ENCODE results near the gene MAF.

Gene MAF

DNA sequence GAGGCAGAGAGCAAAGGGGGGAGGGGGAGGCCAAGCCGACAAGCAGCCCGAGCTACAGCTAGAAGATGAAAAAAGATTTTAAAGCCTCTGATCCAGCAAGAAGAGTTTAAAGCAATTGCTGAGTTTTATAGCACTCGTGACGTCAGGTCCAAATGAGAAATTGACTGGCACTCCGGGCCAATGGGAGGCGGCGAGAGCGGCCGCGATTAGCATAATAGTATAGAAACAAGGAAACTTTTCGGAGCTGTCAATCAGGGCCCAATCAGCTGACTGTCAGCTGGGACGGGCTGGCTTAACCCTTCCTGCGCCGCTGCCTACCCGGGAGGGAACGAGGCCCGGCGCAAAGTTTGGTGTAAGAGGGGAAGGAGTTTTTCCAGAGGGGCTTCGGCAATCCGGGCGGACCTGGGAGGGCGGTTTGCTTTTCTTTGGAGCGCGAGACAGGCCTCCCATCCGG is at the start of gene MAF:
MAF (minus strand) TSS at position 100 of the 454 bp plus-strand sequence. CDS start 835 bp downstream, outside the sequence.
- DNase-seq, result no peak

- no peak for DNase-seq
These were observed 48.3 kb upstream of the MAF start for GRCh38 chr16:79648826-79649225.

DNA sequence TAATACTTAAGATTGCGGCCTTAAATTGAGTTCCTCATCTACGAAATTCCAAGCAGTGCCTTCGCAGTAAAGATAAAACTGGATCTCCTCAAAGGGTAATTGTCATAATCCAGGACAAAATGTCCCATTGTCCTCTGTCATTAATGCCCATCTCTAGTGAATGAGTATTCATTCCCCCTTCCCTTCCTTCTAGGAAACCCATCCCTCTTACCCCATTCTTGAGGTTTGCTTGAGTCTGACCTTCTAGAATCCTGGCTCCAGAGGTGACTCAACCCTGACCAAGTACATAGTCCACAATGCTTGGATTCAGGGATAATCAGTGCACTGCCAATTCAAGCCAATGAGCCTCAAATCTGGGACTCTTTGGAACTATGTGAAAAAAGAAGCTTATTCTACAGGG is 47.0 kb upstream of the MAF start:
- DNase-seq, result no peak

- DNase-seq, result no peak
These were observed 45.2 kb upstream of the MAF start for GRCh38 chr16:79645701-79646100.

- no peak for DNase-seq
These were observed 44.6 kb upstream of the MAF start for GRCh38 chr16:79644971-79645667.

DNA sequence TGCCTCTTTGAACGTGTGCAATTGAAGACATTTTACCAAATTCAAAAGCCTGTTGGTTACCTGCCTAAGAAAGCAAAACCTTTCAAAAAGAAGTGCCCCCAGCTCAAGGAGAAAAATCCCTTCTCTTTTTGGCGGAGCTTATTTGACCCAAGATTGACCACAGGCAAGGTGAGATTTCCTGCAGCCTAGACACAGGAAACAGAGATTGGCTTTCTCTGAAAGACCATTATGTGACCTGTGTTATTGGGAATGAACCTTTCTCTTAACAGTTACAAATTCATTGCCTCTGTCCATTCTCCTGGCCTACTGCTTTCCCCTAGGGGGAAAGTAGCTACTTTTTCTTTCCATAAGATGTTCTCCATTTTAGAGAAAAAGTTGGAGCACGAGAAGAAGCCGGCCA is 42.1 kb upstream of the MAF start:
- DNase-seq, result no peak

- DNase-seq, result no peak
These were observed 40.2 kb upstream of the MAF start for GRCh38 chr16:79640513-79641360.

GRCh38 chr16:79639576-79640311 is 39.2 kb upstream of the MAF start:
- DNase-seq, result no peak

GRCh38 chr16:79638386-79638785 is 37.8 kb upstream of the MAF start:
- no peak for DNase-seq

- no peak for DNase-seq
These were observed 35.0 kb upstream of the MAF start for GRCh38 chr16:79635488-79635887.

- DNase-seq, result no peak
These were observed 33.8 kb upstream of the MAF start for GRCh38 chr16:79634298-79634697.

- DNase-seq, result no peak
These were observed 31.8 kb upstream of the MAF start for GRCh38 chr16:79632289-79632688.

- DNase-seq, result no peak
These were observed 28.5 kb upstream of the MAF start for GRCh38 chr16:79628988-79629387.

- no peak for DNase-seq
These were observed 28.0 kb upstream of the MAF start for GRCh38 chr16:79628501-79628975.

GRCh38 chr16:79627092-79627491 is 26.6 kb upstream of the MAF start:
- no peak for DNase-seq

- no peak for DNase-seq
These were observed 25.2 kb upstream of the MAF start for GRCh38 chr16:79625738-79626137.

GRCh38 chr16:79623824-79624223 is 23.3 kb upstream of the MAF start:
- no peak for DNase-seq

DNA sequence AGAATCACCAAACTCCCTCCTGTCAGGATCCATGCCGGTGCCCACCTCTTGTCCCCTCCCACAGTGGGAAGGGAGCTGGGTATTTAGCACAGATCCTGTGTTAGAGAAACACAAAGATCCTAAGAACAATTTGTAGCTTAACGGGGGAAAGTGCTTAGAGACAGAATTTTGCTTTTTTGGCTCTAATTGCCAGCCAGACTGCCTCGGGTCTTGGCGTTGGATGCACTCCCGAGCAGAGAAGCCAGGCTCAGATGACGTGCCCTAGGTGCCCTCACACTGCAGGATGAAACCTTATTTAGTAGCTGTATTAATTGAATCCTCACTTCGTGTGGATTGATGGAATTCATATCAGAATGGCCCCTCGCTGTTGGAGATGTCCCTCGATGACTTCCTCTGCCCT is 22.5 kb upstream of the MAF start:
- no peak for DNase-seq

- no peak for DNase-seq
These were observed 20.5 kb upstream of the MAF start for GRCh38 chr16:79621027-79621426.

GRCh38 chr16:79618692-79619050 is 18.1 kb upstream of the MAF start:
- no peak for DNase-seq

DNA sequence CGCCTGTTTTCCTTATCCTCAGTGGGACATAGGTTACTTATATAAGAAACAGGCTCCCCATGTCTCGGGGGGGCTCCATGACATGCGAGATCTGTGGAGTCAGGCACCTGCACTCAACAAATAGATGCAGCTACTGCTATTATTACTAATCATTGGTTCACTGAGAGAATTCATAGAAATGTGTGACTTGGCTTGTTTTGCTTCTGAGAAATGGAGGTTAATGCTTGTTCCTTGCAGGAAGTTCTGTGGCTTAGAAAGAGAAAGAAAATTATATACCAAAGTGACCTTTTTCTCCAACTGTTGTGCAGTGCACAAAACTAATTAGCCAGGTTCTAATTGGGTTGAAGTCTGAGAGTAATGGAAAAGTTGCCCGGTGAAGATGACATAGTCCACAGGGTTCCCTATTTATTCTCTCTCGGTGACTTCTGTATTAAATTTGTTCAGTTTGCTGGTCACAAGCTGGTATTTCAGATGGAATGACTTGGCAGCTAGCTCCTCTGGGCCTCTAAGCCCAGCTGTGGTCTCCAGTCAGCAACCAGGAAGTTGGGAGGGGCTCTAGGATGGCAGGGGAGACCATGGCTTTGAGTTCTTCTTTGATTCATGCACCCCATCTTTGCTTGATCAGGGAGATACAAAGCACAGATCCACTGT is 17.6 kb upstream of the MAF start:
- no peak for DNase-seq

- no peak for DNase-seq
These were observed 12.5 kb upstream of the MAF start for GRCh38 chr16:79613009-79613408.

DNA sequence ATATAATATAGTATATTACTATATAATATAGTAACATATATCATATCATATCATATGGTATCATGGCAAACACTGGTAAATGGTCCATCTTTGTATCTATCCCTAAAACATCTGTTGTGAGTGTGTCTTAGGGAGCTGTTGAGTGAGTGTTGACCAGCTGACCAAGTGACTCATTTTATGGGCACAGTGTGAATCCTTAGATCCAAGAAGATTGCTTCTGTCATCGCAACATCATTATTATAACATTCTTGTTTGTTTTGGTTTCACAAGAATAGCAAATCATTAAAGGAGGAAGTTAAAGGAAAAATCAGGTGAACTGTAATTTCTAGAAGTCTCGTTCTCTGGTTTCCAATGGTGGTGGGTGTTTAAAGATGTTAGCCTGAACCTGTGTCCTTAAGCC is 11.7 kb upstream of the MAF start:
- no peak for DNase-seq

All from HCEC 1CT (cell line).